HepG2 (cell line): ENCODE measurements around the gene FIBP. TPM values are rescaled to one million over a fixed set of nuclear protein-coding genes. Genes with fewer than 3 reads are reported as not detected.

ENCODE experiments used
- ARNTL ChIP-seq: sonication (generic); formaldehyde crosslinking; IDR thresholded peaks from 2 replicates; pipeline ENCODE4 v1.4.0; 2020; ENCODE audit warnings: mild to moderate bottlenecking, missing genetic modification reagents
- CCAR2 ChIP-seq: fragments of 200-400 bp; formaldehyde crosslinking; optimal IDR thresholded peaks from 2 replicates; pipeline ENCODE3; 2018; ENCODE audit warnings: low read depth, mild to moderate bottlenecking, low read length, moderate library complexity
- HOXA3 ChIP-seq: sonication (generic); formaldehyde crosslinking; IDR thresholded peaks from 2 replicates; pipeline ENCODE4 v1.5.0; 2020; ENCODE audit warnings: missing genetic modification reagents
- RFX1 ChIP-seq: fragments of 450-650 bp; IDR thresholded peaks from 2 replicates; pipeline ENCODE4 v1.6.1; 2017
- SATB2 ChIP-seq: sonication (generic); formaldehyde crosslinking; IDR thresholded peaks from 2 replicates; pipeline ENCODE4 v1.5.0; 2020; ENCODE audit warnings: missing genetic modification reagents
- SP1 ChIP-seq, 2 experiments: fragments of 450-650 bp in 1 of 2; sonication (generic) in 1 of 2; formaldehyde crosslinking in 1 of 2; IDR thresholded peaks; 2 replicates each; pipeline versions ENCODE4 v1.4.0 to v1.6.1; 2016 to 2020; ENCODE audit warnings: missing genetic modification reagents in 1 of 2
- SP4 ChIP-seq: sonication (generic); formaldehyde crosslinking; IDR thresholded peaks from 2 replicates; pipeline ENCODE4 v1.8.1; 2023; ENCODE audit warnings: mild to moderate bottlenecking, missing genetic modification reagents
- SSRP1 ChIP-seq: IDR thresholded peaks from 2 replicates; pipeline ENCODE4 v1.6.1; 2016; ENCODE audit warnings: control low read depth
- ZBTB7A ChIP-seq: sonication (generic); formaldehyde crosslinking; IDR thresholded peaks from 2 replicates; pipeline ENCODE4 v1.8.0; 2022; ENCODE audit warnings: mild to moderate bottlenecking, missing genetic modification reagents
- ZNF121 ChIP-seq: sonication (generic); formaldehyde crosslinking; IDR thresholded peaks from 2 replicates; pipeline ENCODE4 v1.5.0; 2020; ENCODE audit warnings: mild to moderate bottlenecking, missing genetic modification reagents
- ZNF354B ChIP-seq: sonication (generic); formaldehyde crosslinking; IDR thresholded peaks from 2 replicates; pipeline ENCODE4 v1.8.0; 2022; ENCODE audit warnings: mild to moderate bottlenecking, missing genetic modification reagents
- ZNF44 ChIP-seq: sonication (generic); formaldehyde crosslinking; IDR thresholded peaks from 2 replicates; pipeline ENCODE4 v1.5.1; 2020; ENCODE audit warnings: mild to moderate bottlenecking, missing genetic modification reagents
- ZNF546 ChIP-seq: sonication (generic); formaldehyde crosslinking; conservative IDR thresholded peaks from 2 replicates; pipeline ENCODE4 v1.8.1; 2023; ENCODE audit warnings: mild to moderate bottlenecking, missing genetic modification reagents
- ZNF563 ChIP-seq: sonication (generic); formaldehyde crosslinking; IDR thresholded peaks from 2 replicates; pipeline ENCODE4 v1.8.0; 2022; ENCODE audit warnings: mild to moderate bottlenecking, moderate library complexity, missing genetic modification reagents
- ZNF570 ChIP-seq: sonication (generic); formaldehyde crosslinking; IDR thresholded peaks from 2 replicates; pipeline ENCODE4 v1.4.0; 2020; ENCODE audit warnings: mild to moderate bottlenecking, missing genetic modification reagents, borderline replicate concordance
- ZNF660 ChIP-seq: sonication (generic); formaldehyde crosslinking; IDR thresholded peaks from 2 replicates; pipeline ENCODE4 v1.5.1; 2020; ENCODE audit warnings: mild to moderate bottlenecking, low read depth, missing genetic modification reagents, borderline replicate concordance
- ZNF841 ChIP-seq: sonication (generic); formaldehyde crosslinking; IDR thresholded peaks from 2 replicates; pipeline ENCODE4 v1.8.1; 2023; ENCODE audit warnings: missing genetic modification reagents, borderline replicate concordance
- ZNF850 ChIP-seq: sonication (generic); formaldehyde crosslinking; conservative IDR thresholded peaks from 2 replicates; pipeline ENCODE4 v1.9.0; 2021; ENCODE audit warnings: mild to moderate bottlenecking, missing genetic modification reagents
- ZNF883 ChIP-seq: sonication (generic); formaldehyde crosslinking; IDR thresholded peaks from 2 replicates; pipeline ENCODE4 v1.5.1; 2020; ENCODE audit warnings: mild to moderate bottlenecking, missing genetic modification reagents; ENCODE audit errors: not compliant biosample characterization
- polyA plus RNA-seq, 8 experiments: library from polyadenylated mRNA; depleted of rRNA in 3 of 8; stranded (reverse) in 7 of 8; unstranded in 1 of 8; fragments of >200 nt; fragmentation: Illumina TruSeq in 4 of 8; extraction: Trizol in 4 of 8; gene quantifications; 2 replicates each; pipeline versions ENCODE4 v1.2.1 to v1.2.3, GENCODE V29; 2011 to 2016; ENCODE audit warnings: low read depth in 4 of 8, missing spikeins in 1 of 8, mixed read lengths in 1 of 8; ENCODE audit not compliant: insufficient read depth in 1 of 8
- total RNA-seq, 5 experiments: library from RNA; depleted of rRNA; stranded (reverse); fragments of >200 nt; fragmentation: Illumina TruSeq; extraction: Trizol; gene quantifications; 2 replicates each; pipeline ENCODE4 v1.2.3, GENCODE V29; 2016; ENCODE audit warnings: low read depth in 1 of 5
- TF ChIP-seq, protein P1 (sequence below): sonication (generic); formaldehyde crosslinking; IDR thresholded peaks from 2 replicates; pipeline ENCODE4 v1.5.0; 2020; ENCODE audit warnings: mild to moderate bottlenecking, missing genetic modification reagents, moderate library complexity
- TF ChIP-seq, protein P2 (sequence below): sonication (generic); formaldehyde crosslinking; IDR thresholded peaks from 2 replicates; pipeline ENCODE4 v1.5.1; 2020; ENCODE audit warnings: mild to moderate bottlenecking, missing genetic modification reagents, moderate library complexity
- TF ChIP-seq, protein P3 (sequence below): sonication (generic); formaldehyde crosslinking; IDR thresholded peaks from 2 replicates; pipeline ENCODE4 v1.5.1; 2020; ENCODE audit warnings: missing genetic modification reagents, mild to moderate bottlenecking, borderline replicate concordance

Gene FIBP
- total and polyA plus RNA-seq, 2 of the 13 experiments (the other 11 are each of a cell fraction or from before 2014, with no cell fraction given) = 42.9 to 62.1 TPM

DNA sequence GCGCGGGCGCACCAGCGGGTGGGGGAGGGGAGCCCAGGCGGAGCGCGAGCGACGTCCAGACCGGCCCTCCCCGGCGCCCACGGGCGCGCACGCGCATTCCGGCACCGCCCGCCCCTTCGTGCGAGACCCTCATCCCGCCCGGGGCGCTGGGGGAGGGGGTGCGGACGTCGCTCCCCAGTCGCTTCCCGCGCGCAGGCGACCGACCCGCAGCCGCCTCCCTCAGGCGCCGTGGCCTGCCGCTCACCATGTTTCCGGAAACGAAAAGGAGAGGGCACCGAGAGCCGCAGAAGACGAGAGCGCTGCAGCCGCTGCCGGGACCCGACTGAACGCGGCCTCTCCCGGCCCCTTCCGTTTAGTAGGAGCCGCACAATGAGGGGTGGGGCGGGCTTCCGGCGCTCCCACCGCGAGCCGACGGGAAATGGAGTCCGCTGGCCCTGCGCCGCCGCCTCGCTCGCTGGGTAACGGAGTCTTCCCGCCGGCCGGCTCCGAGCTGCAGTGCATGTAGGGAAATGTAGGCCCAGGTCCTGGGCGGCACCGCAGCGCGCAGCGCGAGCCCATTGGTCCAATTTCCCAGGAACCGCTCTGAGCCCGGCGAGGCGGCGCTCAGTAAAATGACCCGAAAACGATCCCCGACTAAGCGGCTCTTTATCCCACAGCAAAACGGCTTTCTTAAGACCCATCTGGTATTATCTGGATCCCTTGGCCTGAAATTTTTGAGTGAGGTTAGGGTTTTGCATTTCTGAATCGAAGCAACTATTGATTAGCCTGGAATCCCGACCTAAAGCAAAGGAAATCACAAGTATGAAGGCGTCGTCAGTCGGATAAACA lies 30.2 kb downstream of the FIBP start, which contains the start of gene CFL1 (continued):
- TF ChIP-seq ARNTL (CRISPR knock-in tag) = 0 out of 2 replicates have a peak, but pooled peaks have one; percentile 68
- TF ChIP-seq SATB2 (CRISPR knock-in tag) = no peak
- TF ChIP-seq, protein P1, sequence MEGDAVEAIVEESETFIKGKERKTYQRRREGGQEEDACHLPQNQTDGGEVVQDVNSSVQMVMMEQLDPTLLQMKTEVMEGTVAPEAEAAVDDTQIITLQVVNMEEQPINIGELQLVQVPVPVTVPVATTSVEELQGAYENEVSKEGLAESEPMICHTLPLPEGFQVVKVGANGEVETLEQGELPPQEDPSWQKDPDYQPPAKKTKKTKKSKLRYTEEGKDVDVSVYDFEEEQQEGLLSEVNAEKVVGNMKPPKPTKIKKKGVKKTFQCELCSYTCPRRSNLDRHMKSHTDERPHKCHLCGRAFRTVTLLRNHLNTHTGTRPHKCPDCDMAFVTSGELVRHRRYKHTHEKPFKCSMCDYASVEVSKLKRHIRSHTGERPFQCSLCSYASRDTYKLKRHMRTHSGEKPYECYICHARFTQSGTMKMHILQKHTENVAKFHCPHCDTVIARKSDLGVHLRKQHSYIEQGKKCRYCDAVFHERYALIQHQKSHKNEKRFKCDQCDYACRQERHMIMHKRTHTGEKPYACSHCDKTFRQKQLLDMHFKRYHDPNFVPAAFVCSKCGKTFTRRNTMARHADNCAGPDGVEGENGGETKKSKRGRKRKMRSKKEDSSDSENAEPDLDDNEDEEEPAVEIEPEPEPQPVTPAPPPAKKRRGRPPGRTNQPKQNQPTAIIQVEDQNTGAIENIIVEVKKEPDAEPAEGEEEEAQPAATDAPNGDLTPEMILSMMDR = peak; percentile 46
- TF ChIP-seq CCAR2 = no peak
- TF ChIP-seq ZNF563 (CRISPR knock-in tag) = peak; percentile 91
- no peak for TF ChIP-seq SSRP1 (CRISPR knock-in tag)
- TF ChIP-seq, protein P2, sequence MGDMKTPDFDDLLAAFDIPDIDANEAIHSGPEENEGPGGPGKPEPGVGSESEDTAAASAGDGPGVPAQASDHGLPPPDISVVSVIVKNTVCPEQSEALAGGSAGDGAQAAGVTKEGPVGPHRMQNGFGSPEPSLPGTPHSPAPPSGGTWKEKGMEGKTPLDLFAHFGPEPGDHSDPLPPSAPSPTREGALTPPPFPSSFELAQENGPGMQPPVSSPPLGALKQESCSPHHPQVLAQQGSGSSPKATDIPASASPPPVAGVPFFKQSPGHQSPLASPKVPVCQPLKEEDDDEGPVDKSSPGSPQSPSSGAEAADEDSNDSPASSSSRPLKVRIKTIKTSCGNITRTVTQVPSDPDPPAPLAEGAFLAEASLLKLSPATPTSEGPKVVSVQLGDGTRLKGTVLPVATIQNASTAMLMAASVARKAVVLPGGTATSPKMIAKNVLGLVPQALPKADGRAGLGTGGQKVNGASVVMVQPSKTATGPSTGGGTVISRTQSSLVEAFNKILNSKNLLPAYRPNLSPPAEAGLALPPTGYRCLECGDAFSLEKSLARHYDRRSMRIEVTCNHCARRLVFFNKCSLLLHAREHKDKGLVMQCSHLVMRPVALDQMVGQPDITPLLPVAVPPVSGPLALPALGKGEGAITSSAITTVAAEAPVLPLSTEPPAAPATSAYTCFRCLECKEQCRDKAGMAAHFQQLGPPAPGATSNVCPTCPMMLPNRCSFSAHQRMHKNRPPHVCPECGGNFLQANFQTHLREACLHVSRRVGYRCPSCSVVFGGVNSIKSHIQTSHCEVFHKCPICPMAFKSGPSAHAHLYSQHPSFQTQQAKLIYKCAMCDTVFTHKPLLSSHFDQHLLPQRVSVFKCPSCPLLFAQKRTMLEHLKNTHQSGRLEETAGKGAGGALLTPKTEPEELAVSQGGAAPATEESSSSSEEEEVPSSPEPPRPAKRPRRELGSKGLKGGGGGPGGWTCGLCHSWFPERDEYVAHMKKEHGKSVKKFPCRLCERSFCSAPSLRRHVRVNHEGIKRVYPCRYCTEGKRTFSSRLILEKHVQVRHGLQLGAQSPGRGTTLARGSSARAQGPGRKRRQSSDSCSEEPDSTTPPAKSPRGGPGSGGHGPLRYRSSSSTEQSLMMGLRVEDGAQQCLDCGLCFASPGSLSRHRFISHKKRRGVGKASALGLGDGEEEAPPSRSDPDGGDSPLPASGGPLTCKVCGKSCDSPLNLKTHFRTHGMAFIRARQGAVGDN (CRISPR knock-in tag) = peak; percentile 56
- peak; percentile 64; the same call in 1 of the 2 replicates for TF ChIP-seq ZNF546
- TF ChIP-seq ZNF354B = peak; percentile 21; the same call in 1 of the 2 replicates
- no peak for TF ChIP-seq SP1 (IDR thresholded peaks at IDR 0.05)
- TF ChIP-seq SP1 (CRISPR knock-in tag; IDR thresholded peaks at IDR 0.05) = peak; percentile 59; the same call in 1 of the 2 replicates
- no peak for TF ChIP-seq ZNF660
- TF ChIP-seq SP4 = peak; percentile 75
- TF ChIP-seq HOXA3 = peak; percentile 87
- TF ChIP-seq, protein P3, sequence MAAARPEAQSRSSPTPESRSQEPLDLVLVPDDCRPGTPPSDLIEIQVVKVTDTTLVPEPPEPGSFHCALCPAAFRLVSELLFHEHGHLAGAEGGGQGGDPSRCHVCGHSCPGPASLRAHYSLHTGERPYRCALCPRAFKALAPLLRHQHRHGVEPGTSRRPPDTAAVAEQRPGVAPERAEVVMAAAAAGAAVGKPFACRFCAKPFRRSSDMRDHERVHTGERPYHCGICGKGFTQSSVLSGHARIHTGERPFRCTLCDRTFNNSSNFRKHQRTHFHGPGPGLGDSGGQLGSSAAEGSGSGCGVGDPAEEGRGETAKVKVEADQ (CRISPR knock-in tag) = no peak
- no peak for TF ChIP-seq ZBTB7A (CRISPR knock-in tag)
- TF ChIP-seq ZNF121 (CRISPR knock-in tag) = no peak
- TF ChIP-seq RFX1 = no peak
- no peak for TF ChIP-seq ZNF841
- TF ChIP-seq ZNF570 (CRISPR knock-in tag) = no peak
- peak; percentile 42 for TF ChIP-seq ZNF883 (CRISPR knock-in tag)
- no peak for TF ChIP-seq ZNF44
- 0 out of 2 replicates have a peak, but pooled peaks have one; percentile 14 for TF ChIP-seq ZNF850 (CRISPR knock-in tag)
